Neural cell (in vitro differentiated cells): ENCODE measurements around the gene MSH4. TPM values are rescaled to one million over a fixed set of nuclear protein-coding genes. Genes with fewer than 3 reads are reported as not detected.
"Not testable (repeated sequence)": the region's sequence is repeated elsewhere in the genome, so short reads cannot be mapped to it uniquely, and the experiment has no call there.

ENCODE experiments used
- H2AFZ ChIP-seq: fragments of 200-600, 300-800 bp; sonication (generic), shearing (Covaris generic); 2 replicates; pipeline ENCODE4 v1.6.0; 2014; ENCODE audit warnings: low read depth, mild to moderate bottlenecking, antibody characterized with exemption, low read length, moderate library complexity
- H3F3A ChIP-seq: fragments of 200-600 bp; shearing (Covaris generic); 2 replicates; pipeline ENCODE4 v1.6.1; 2016; ENCODE audit warnings: mild to moderate bottlenecking, moderate library complexity, mixed read lengths, antibody characterized with exemption, low read length; ENCODE audit not compliant: insufficient read depth, poor library complexity, severe bottlenecking
- H3K27ac ChIP-seq: fragments of 200-600, 300-800 bp; sonication (generic), shearing (Covaris generic); 2 replicates; pipeline ENCODE4 v1.5.1; 2014; ENCODE audit warnings: mild to moderate bottlenecking, low read length, moderate library complexity
- H3K27me3 ChIP-seq: fragments of 300-800, 200-600 bp; sonication (generic), shearing (Covaris generic); 2 replicates; pipeline ENCODE4 v1.6.0; 2014; ENCODE audit warnings: mild to moderate bottlenecking, low read depth, low read length, moderate library complexity; ENCODE audit not compliant: insufficient read depth
- H3K36me3 ChIP-seq: fragments of 300-800, 200-600 bp; sonication (generic), shearing (Covaris generic); 2 replicates; pipeline ENCODE4 v1.5.1; 2014; ENCODE audit warnings: mild to moderate bottlenecking, antibody characterized with exemption, low read length, moderate library complexity; ENCODE audit not compliant: insufficient read depth
- H3K4me2 ChIP-seq: fragments of 300-800, 200-600 bp; sonication (generic), shearing (Covaris generic); 2 replicates; pipeline ENCODE4 v1.6.0; 2014; ENCODE audit warnings: mild to moderate bottlenecking, low read length
- H3K4me3 ChIP-seq: fragments of 300-800, 200-600 bp; sonication (generic), shearing (Covaris generic); 2 replicates; pipeline ENCODE4 v1.5.1; 2014; ENCODE audit warnings: mild to moderate bottlenecking, low read length, moderate library complexity
- H3K79me2 ChIP-seq: fragments of 200-600 bp; shearing (Covaris generic); replicated peaks from 2 replicates; pipeline ENCODE4 v1.6.0; 2014; ENCODE audit warnings: mild to moderate bottlenecking, low read length, moderate library complexity; ENCODE audit not compliant: insufficient read depth
- H3K9ac ChIP-seq: fragments of 300-800, 200-600 bp; sonication (generic), shearing (Covaris generic); 2 replicates; pipeline ENCODE4 v1.6.1; 2016; ENCODE audit warnings: mild to moderate bottlenecking, low read length, mixed read lengths
- H3K9me2 ChIP-seq: fragments of 200-600 bp; shearing (Covaris generic); 2 replicates; pipeline ENCODE4 v1.6.1; 2016; ENCODE audit warnings: mild to moderate bottlenecking, low read length, mixed read lengths; ENCODE audit not compliant: insufficient read depth
- H3K9me3 ChIP-seq: fragments of 200-600, 300-800 bp; sonication (generic), shearing (Covaris generic); 2 replicates; pipeline ENCODE4 v1.6.1; 2016; ENCODE audit warnings: mild to moderate bottlenecking, mixed run types, low read length, moderate library complexity, mixed read lengths
- H4K20me1 ChIP-seq: fragments of 200-600 bp; shearing (Covaris generic); 2 replicates; pipeline ENCODE4 v1.6.1; 2016; ENCODE audit warnings: mild to moderate bottlenecking, mixed run types; ENCODE audit not compliant: insufficient read depth
- EP300 ChIP-seq: fragments of 450-650 bp; conservative IDR thresholded peaks from 2 replicates; pipeline ENCODE4 v1.6.1; 2014; ENCODE audit warnings: antibody characterized with exemption, mild to moderate bottlenecking, moderate library complexity; ENCODE audit not compliant: poor library complexity, severe bottlenecking
- EZH2 ChIP-seq: fragments of 200-600, 300-800 bp; shearing (Covaris generic), sonication (generic); IDR thresholded peaks from 2 replicates; pipeline ENCODE4 v1.6.1; 2014; ENCODE audit warnings: antibody characterized with exemption, low read length, borderline replicate concordance, mild to moderate bottlenecking; ENCODE audit not compliant: insufficient read depth, poor library complexity, severe bottlenecking
- MXI1 ChIP-seq: fragments of 450-650 bp; conservative IDR thresholded peaks from 2 replicates; pipeline ENCODE4 v1.6.1; 2014; ENCODE audit warnings: antibody characterized with exemption, mild to moderate bottlenecking; ENCODE audit not compliant: poor library complexity, severe bottlenecking
- POLR2AphosphoS5 ChIP-seq: IDR thresholded peaks from 2 replicates; pipeline ENCODE4 v1.6.1; 2012
- RAD21 ChIP-seq: fragments of 450-650 bp; conservative IDR thresholded peaks from 2 replicates; pipeline ENCODE4 v1.6.1; 2014; ENCODE audit warnings: antibody characterized with exemption, mild to moderate bottlenecking, moderate library complexity
- SMC3 ChIP-seq: fragments of 450-650 bp; conservative IDR thresholded peaks from 2 replicates; pipeline ENCODE4 v1.6.1; 2014; ENCODE audit warnings: antibody characterized with exemption, mild to moderate bottlenecking, moderate library complexity; ENCODE audit not compliant: poor library complexity
- TAF1 ChIP-seq: IDR thresholded peaks from 2 replicates; pipeline ENCODE4 v1.6.1; 2012; ENCODE audit warnings: low read depth
- polyA plus RNA-seq: library from polyadenylated mRNA; depleted of rRNA; stranded (reverse); fragments of >200 nt; gene quantifications from 2 replicates; pipeline ENCODE4 v1.2.3, GENCODE V29; 2014
- TF ChIP-seq, protein P1 (sequence below): fragments of 450-650 bp; IDR thresholded peaks from 2 replicates; pipeline ENCODE4 v1.5.1; 2014; ENCODE audit warnings: antibody characterized with exemption, mild to moderate bottlenecking, moderate library complexity; ENCODE audit not compliant: poor library complexity, severe bottlenecking
- TF ChIP-seq, protein P2 (sequence below): IDR thresholded peaks from 2 replicates; pipeline ENCODE4 v1.6.1; 2012; ENCODE audit warnings: borderline replicate concordance

Gene MSH4
- polyA plus RNA-seq, 1 donor from 2014 or later = 0.43 TPM

DNA sequence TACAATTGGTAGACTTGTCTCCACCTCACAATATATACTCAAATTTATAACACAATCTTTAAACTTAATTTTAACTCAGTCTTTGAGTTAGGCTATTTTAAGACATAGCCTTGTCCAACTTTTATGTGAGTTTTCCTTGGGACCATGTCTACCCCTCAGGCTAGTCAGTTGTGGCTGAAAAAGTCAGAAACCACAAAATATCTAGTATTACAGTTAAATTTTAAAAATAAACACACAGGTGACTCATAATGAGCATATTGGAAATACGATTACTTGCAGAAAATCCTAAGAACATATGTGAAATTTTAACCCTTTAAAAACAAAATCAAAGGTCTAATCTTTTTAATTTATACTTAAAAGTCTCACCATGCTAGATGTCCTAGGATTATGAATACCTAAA is 140.4 kb downstream of the MSH4 start:
- H3K36me3 ChIP-seq = no peaks in the 10 kb centered on the region
- no peak overlapping the region for H3K4me3 ChIP-seq
- no peaks in the 10 kb centered on the region for H3K27me3 ChIP-seq
- H3K9ac ChIP-seq = no peak overlapping the region
- no peaks in the 10 kb centered on the region for H3K9me2 ChIP-seq
- H3K27ac ChIP-seq = no peak overlapping the region
- TF ChIP-seq EP300 (no peak), MXI1 (no peak), POLR2AphosphoS5 (no peak), EZH2 (no peak), TAF1 (no peak), RAD21 (no peak), SMC3 (no peak)
- TF ChIP-seq, protein P1, sequence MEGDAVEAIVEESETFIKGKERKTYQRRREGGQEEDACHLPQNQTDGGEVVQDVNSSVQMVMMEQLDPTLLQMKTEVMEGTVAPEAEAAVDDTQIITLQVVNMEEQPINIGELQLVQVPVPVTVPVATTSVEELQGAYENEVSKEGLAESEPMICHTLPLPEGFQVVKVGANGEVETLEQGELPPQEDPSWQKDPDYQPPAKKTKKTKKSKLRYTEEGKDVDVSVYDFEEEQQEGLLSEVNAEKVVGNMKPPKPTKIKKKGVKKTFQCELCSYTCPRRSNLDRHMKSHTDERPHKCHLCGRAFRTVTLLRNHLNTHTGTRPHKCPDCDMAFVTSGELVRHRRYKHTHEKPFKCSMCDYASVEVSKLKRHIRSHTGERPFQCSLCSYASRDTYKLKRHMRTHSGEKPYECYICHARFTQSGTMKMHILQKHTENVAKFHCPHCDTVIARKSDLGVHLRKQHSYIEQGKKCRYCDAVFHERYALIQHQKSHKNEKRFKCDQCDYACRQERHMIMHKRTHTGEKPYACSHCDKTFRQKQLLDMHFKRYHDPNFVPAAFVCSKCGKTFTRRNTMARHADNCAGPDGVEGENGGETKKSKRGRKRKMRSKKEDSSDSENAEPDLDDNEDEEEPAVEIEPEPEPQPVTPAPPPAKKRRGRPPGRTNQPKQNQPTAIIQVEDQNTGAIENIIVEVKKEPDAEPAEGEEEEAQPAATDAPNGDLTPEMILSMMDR = no peak
- TF ChIP-seq, protein P2, sequence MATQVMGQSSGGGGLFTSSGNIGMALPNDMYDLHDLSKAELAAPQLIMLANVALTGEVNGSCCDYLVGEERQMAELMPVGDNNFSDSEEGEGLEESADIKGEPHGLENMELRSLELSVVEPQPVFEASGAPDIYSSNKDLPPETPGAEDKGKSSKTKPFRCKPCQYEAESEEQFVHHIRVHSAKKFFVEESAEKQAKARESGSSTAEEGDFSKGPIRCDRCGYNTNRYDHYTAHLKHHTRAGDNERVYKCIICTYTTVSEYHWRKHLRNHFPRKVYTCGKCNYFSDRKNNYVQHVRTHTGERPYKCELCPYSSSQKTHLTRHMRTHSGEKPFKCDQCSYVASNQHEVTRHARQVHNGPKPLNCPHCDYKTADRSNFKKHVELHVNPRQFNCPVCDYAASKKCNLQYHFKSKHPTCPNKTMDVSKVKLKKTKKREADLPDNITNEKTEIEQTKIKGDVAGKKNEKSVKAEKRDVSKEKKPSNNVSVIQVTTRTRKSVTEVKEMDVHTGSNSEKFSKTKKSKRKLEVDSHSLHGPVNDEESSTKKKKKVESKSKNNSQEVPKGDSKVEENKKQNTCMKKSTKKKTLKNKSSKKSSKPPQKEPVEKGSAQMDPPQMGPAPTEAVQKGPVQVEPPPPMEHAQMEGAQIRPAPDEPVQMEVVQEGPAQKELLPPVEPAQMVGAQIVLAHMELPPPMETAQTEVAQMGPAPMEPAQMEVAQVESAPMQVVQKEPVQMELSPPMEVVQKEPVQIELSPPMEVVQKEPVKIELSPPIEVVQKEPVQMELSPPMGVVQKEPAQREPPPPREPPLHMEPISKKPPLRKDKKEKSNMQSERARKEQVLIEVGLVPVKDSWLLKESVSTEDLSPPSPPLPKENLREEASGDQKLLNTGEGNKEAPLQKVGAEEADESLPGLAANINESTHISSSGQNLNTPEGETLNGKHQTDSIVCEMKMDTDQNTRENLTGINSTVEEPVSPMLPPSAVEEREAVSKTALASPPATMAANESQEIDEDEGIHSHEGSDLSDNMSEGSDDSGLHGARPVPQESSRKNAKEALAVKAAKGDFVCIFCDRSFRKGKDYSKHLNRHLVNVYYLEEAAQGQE = no peak
- H3K4me2 ChIP-seq = no peak overlapping the region
- no peaks in the 10 kb centered on the region for H3K79me2 ChIP-seq
- H3F3A ChIP-seq = no peaks in the 10 kb centered on the region
- H3K9me3 ChIP-seq = no peaks in the 10 kb centered on the region
- no peaks in the 10 kb centered on the region for H4K20me1 ChIP-seq
- H2AFZ ChIP-seq = no peak overlapping the region

DNA sequence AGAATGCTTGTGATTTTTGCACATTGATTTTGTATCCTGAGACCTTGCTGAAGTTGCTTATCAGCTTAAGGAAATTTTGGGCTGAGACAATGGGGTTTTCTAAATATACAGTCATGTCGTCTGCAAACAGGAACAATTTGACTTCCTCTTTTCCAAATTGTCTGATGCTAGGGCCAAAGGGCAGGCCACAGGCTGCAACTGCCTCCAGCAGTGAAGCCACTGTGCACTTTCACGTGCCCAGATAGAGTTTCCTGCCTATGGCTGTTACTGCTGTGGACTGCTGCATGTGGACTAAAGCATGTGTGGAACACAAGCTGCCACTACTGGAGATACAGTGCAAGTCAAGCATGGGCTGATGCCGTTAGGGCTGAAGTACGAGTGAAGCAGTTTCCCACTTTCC is 146.4 kb downstream of the MSH4 start:
- H3K9me2 ChIP-seq, H2AFZ ChIP-seq, H3K27me3 ChIP-seq, H3K9ac ChIP-seq, H3K79me2 ChIP-seq, H3K36me3 ChIP-seq, H3K4me3 ChIP-seq, H3K4me2 ChIP-seq, H4K20me1 ChIP-seq, H3F3A ChIP-seq, H3K27ac ChIP-seq, H3K9me3 ChIP-seq: not testable (repeated sequence)

DNA sequence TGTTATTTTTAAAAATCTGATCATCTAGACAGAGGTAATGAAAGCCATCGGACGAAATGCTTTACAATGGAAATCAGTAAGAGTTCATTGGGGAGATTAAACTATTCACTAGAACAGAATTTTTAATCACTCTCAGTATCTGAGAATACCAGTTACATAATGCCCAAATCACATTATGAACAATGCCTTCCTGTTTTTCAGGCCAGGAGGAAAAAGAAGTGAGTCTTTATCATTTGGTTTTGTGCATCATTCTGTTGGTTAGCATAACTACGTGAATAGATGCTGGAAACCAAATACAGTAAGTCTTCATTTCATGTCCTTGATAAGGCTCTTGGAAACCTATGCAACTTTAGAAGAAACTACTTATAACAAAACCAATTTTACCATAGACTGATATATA is 153.5 kb downstream of the MSH4 start:
- Histone ChIP-seq H3K9me2 (no peaks in the 10 kb centered on the region), H3K4me3 (no peak overlapping the region), H2AFZ (no peak overlapping the region), H4K20me1 (no peaks in the 10 kb centered on the region), H3K4me2 (no peak overlapping the region), H3K36me3 (no peaks in the 10 kb centered on the region), H3K79me2 (no peaks in the 10 kb centered on the region), H3K9ac (no peak overlapping the region), H3F3A (no peaks in the 10 kb centered on the region), H3K27ac (no peak overlapping the region), H3K27me3 (no peaks in the 10 kb centered on the region), H3K9me3 (no peaks in the 10 kb centered on the region)
- no peak for TF ChIP-seq EZH2
- no peak for TF ChIP-seq EP300
- no peak for TF ChIP-seq MXI1
- no peak for TF ChIP-seq TAF1
- no peak for TF ChIP-seq SMC3
- TF ChIP-seq, protein P2 = no peak
- TF ChIP-seq, protein P1 = no peak
- TF ChIP-seq POLR2AphosphoS5 = no peak
- TF ChIP-seq RAD21 = no peak
